GM12892 (cell line): ENCODE measurements around the gene APCDD1.

Source experiments
- POLR2A ChIP-seq: IDR thresholded peaks from 2 replicates; pipeline ENCODE4 v1.6.1; 2011; ENCODE audit warnings: low read depth, low read length, control low read depth
- POLR2AphosphoS5 ChIP-seq: IDR thresholded peaks from 2 replicates; pipeline ENCODE4 v1.6.1; 2011; ENCODE audit warnings: low read depth, low read length, control low read depth
- TAF1 ChIP-seq: IDR thresholded peaks from 2 replicates; pipeline ENCODE4 v1.6.1; 2011; ENCODE audit warnings: low read depth, mild to moderate bottlenecking, control low read depth, low read length, borderline replicate concordance

- no peak for TF ChIP-seq POLR2A
- TF ChIP-seq TAF1 = no peak
- no peak for TF ChIP-seq POLR2AphosphoS5
These were observed 48.4 kb upstream of the APCDD1 start for GRCh38 chr18:10405816-10406663.
